Measurements from ENCODE around the gene B3GNT8.

GRCh38 chr19:41445575-41445974 is 18.4 kb upstream of the B3GNT8 start:
- no peak for TF ChIP-seq CTCF (IDR thresholded peaks at IDR 0.05)
- no peak for TF ChIP-seq POLR2A (IDR thresholded peaks at IDR 0.05)

Measured in testis (tissue), 2 donors.